ENCODE measurements around the gene HLA-DPA1.

GRCh38 chr6:33114406-33114805, 41.0 kb upstream of the HLA-DPA1 start:
- TF ChIP-seq CTCF (conservative IDR thresholded peaks at IDR 0.05) = no peak
- TF ChIP-seq EZH2 (IDR thresholded peaks at IDR 0.05; ENCODE audit: low read depth) = no peak

Data from PC-9 (cell line).